LNCAP (cell line): ENCODE data around the gene DHX57.

ENCODE experiments used
- CTCF ChIP-seq: fragments of 450-650 bp; IDR thresholded peaks from 2 replicates; pipeline ENCODE4 v1.5.1; 2017; ENCODE audit warnings: mild to moderate bottlenecking

The DHX57 gene

GRCh38 chr2:38887347-38887746, 11.6 kb upstream of the DHX57 start:
- TF ChIP-seq CTCF, result no peak

GRCh38 chr2:38886063-38886462, 10.3 kb upstream of the DHX57 start:
- TF ChIP-seq CTCF, result no peak

- TF ChIP-seq CTCF, result no peak
Observed at GRCh38 chr2:38876407-38876806, 673 bp upstream of the DHX57 start.

- TF ChIP-seq CTCF, result no peak
Observed at GRCh38 chr2:38875227-38875575, 533 bp downstream of the DHX57 start.

GRCh38 chr2:38873763-38874162, 2.0 kb downstream of the DHX57 start:
- no peak for TF ChIP-seq CTCF

- no peak for TF ChIP-seq CTCF
Observed at GRCh38 chr2:38871432-38871831, 4.3 kb downstream of the DHX57 start.

GRCh38 chr2:38866773-38867443, 8.8 kb downstream of the DHX57 start:
- no peak for TF ChIP-seq CTCF
